ENCODE measurements around the gene HECW1.
"Not testable (repeated sequence)": the region's sequence is repeated elsewhere in the genome, so short reads cannot be mapped to it uniquely, and the experiment has no call there.

Gene HECW1

GRCh38 chr7:43136064-43136463 is 23.6 kb downstream of the HECW1 start:
- Histone ChIP-seq H3K27me3 (ENCODE audit: control insufficient read depth, insufficient read depth, low read length) (no peaks in the 10 kb centered on the region), H3K4me3 (ENCODE audit: low read depth, low read length) (no peak overlapping the region), H3K36me3 (ENCODE audit: control insufficient read depth, insufficient read depth, low read length) (no peaks in the 10 kb centered on the region), H3K4me1 (ENCODE audit: control insufficient read depth, insufficient read depth, low read length) (peaks cover 32% of the 10 kb centered on the region), H3K9me3 (ENCODE audit: control insufficient read depth, insufficient read depth, low read length) (no peaks in the 10 kb centered on the region), H3K9ac (ENCODE audit: low read depth, low read length) (no peak overlapping the region)

GRCh38 chr7:43137121-43137744 is 24.8 kb downstream of the HECW1 start:
- peaks cover 35% of the 10 kb centered on the region for H3K4me1 ChIP-seq (ENCODE audit: control insufficient read depth, insufficient read depth, low read length)

GRCh38 chr7:43137811-43138210 is 25.4 kb downstream of the HECW1 start:
- H3K9me3 ChIP-seq (ENCODE audit: control insufficient read depth, insufficient read depth, low read length): no peaks in the 10 kb centered on the region
- peaks cover 33% of the 10 kb centered on the region for H3K4me1 ChIP-seq (ENCODE audit: control insufficient read depth, insufficient read depth, low read length)
- H3K27me3 ChIP-seq (ENCODE audit: control insufficient read depth, insufficient read depth, low read length): no peaks in the 10 kb centered on the region
- no peak overlapping the region for H3K9ac ChIP-seq (ENCODE audit: low read depth, low read length)
- H3K36me3 ChIP-seq (ENCODE audit: control insufficient read depth, insufficient read depth, low read length): no peaks in the 10 kb centered on the region
- H3K4me3 ChIP-seq (ENCODE audit: low read depth, low read length): no peak overlapping the region

More at GRCh38 chr7:43137121-43137744, 24.8 kb downstream of the HECW1 start:
- not testable (repeated sequence) for H3K4me3 ChIP-seq (ENCODE audit: low read depth, low read length); H3K27me3 ChIP-seq (ENCODE audit: control insufficient read depth, insufficient read depth, low read length); H3K36me3 ChIP-seq (ENCODE audit: control insufficient read depth, insufficient read depth, low read length); H3K9ac ChIP-seq (ENCODE audit: low read depth, low read length); H3K9me3 ChIP-seq (ENCODE audit: control insufficient read depth, insufficient read depth, low read length)

GRCh38 chr7:43138710-43139109 is 26.3 kb downstream of the HECW1 start:
- Histone ChIP-seq H3K36me3 (ENCODE audit: control insufficient read depth, insufficient read depth, low read length) (no peaks in the 10 kb centered on the region), H3K9me3 (ENCODE audit: control insufficient read depth, insufficient read depth, low read length) (no peaks in the 10 kb centered on the region), H3K4me1 (ENCODE audit: control insufficient read depth, insufficient read depth, low read length) (peaks cover 33% of the 10 kb centered on the region), H3K9ac (ENCODE audit: low read depth, low read length) (no peak overlapping the region), H3K27me3 (ENCODE audit: control insufficient read depth, insufficient read depth, low read length) (no peaks in the 10 kb centered on the region), H3K4me3 (ENCODE audit: low read depth, low read length) (no peak overlapping the region)

GRCh38 chr7:43139137-43139536 is 26.7 kb downstream of the HECW1 start:
- H3K9ac ChIP-seq (ENCODE audit: low read depth, low read length): no peak overlapping the region
- peaks cover 33% of the 10 kb centered on the region for H3K4me1 ChIP-seq (ENCODE audit: control insufficient read depth, insufficient read depth, low read length)
- no peak overlapping the region for H3K4me3 ChIP-seq (ENCODE audit: low read depth, low read length)
- no peaks in the 10 kb centered on the region for H3K36me3 ChIP-seq (ENCODE audit: control insufficient read depth, insufficient read depth, low read length)
- no peaks in the 10 kb centered on the region for H3K27me3 ChIP-seq (ENCODE audit: control insufficient read depth, insufficient read depth, low read length)
- H3K9me3 ChIP-seq (ENCODE audit: control insufficient read depth, insufficient read depth, low read length): no peaks in the 10 kb centered on the region

- Histone ChIP-seq H3K9me3 (ENCODE audit: control insufficient read depth, insufficient read depth, low read length) (no peaks in the 10 kb centered on the region), H3K36me3 (ENCODE audit: control insufficient read depth, insufficient read depth, low read length) (no peaks in the 10 kb centered on the region), H3K4me1 (ENCODE audit: control insufficient read depth, insufficient read depth, low read length) (peaks cover 33% of the 10 kb centered on the region), H3K9ac (ENCODE audit: low read depth, low read length) (no peak overlapping the region), H3K27me3 (ENCODE audit: control insufficient read depth, insufficient read depth, low read length) (no peaks in the 10 kb centered on the region), H3K4me3 (ENCODE audit: low read depth, low read length) (no peak overlapping the region)
These were observed 27.7 kb downstream of the HECW1 start for GRCh38 chr7:43140186-43140585.

- no peak overlapping the region for H3K4me3 ChIP-seq (ENCODE audit: low read depth, low read length)
- H3K36me3 ChIP-seq (ENCODE audit: control insufficient read depth, insufficient read depth, low read length): no peaks in the 10 kb centered on the region
- no peak overlapping the region for H3K9ac ChIP-seq (ENCODE audit: low read depth, low read length)
- peaks cover 31% of the 10 kb centered on the region for H3K4me1 ChIP-seq (ENCODE audit: control insufficient read depth, insufficient read depth, low read length)
- no peaks in the 10 kb centered on the region for H3K27me3 ChIP-seq (ENCODE audit: control insufficient read depth, insufficient read depth, low read length)
- H3K9me3 ChIP-seq (ENCODE audit: control insufficient read depth, insufficient read depth, low read length): no peaks in the 10 kb centered on the region
These were observed 28.6 kb downstream of the HECW1 start for GRCh38 chr7:43141091-43141490.

- Histone ChIP-seq H3K27me3 (ENCODE audit: control insufficient read depth, insufficient read depth, low read length) (no peaks in the 10 kb centered on the region), H3K9ac (ENCODE audit: low read depth, low read length) (no peak overlapping the region), H3K36me3 (ENCODE audit: control insufficient read depth, insufficient read depth, low read length) (no peaks in the 10 kb centered on the region), H3K4me3 (ENCODE audit: low read depth, low read length) (no peak overlapping the region), H3K4me1 (ENCODE audit: control insufficient read depth, insufficient read depth, low read length) (peaks cover 26% of the 10 kb centered on the region), H3K9me3 (ENCODE audit: control insufficient read depth, insufficient read depth, low read length) (no peaks in the 10 kb centered on the region)
These were observed 30.3 kb downstream of the HECW1 start for GRCh38 chr7:43142703-43143102.

GRCh38 chr7:43143918-43144589 is 31.6 kb downstream of the HECW1 start:
- Histone ChIP-seq H3K9ac (ENCODE audit: low read depth, low read length) (no peak overlapping the region), H3K4me1 (ENCODE audit: control insufficient read depth, insufficient read depth, low read length) (peaks cover 18% of the 10 kb centered on the region)

GRCh38 chr7:43148161-43148731 is 35.8 kb downstream of the HECW1 start:
- Histone ChIP-seq H3K36me3 (ENCODE audit: control insufficient read depth, insufficient read depth, low read length) (no peaks in the 10 kb centered on the region), H3K9me3 (ENCODE audit: control insufficient read depth, insufficient read depth, low read length) (no peaks in the 10 kb centered on the region), H3K4me3 (ENCODE audit: low read depth, low read length) (no peak overlapping the region), H3K4me1 (ENCODE audit: control insufficient read depth, insufficient read depth, low read length) (no peaks in the 10 kb centered on the region), H3K27me3 (ENCODE audit: control insufficient read depth, insufficient read depth, low read length) (no peaks in the 10 kb centered on the region), H3K9ac (ENCODE audit: low read depth, low read length) (no peak overlapping the region)

More at GRCh38 chr7:43143918-43144589, 31.6 kb downstream of the HECW1 start:
- Histone ChIP-seq H3K36me3 (ENCODE audit: control insufficient read depth, insufficient read depth, low read length) (no peaks in the 10 kb centered on the region), H3K9me3 (ENCODE audit: control insufficient read depth, insufficient read depth, low read length) (no peaks in the 10 kb centered on the region), H3K27me3 (ENCODE audit: control insufficient read depth, insufficient read depth, low read length) (no peaks in the 10 kb centered on the region), H3K4me3 (ENCODE audit: low read depth, low read length) (no peak overlapping the region)

- Histone ChIP-seq H3K9ac (ENCODE audit: low read depth, low read length) (no peak overlapping the region), H3K36me3 (ENCODE audit: control insufficient read depth, insufficient read depth, low read length) (no peaks in the 10 kb centered on the region), H3K4me3 (ENCODE audit: low read depth, low read length) (no peak overlapping the region), H3K9me3 (ENCODE audit: control insufficient read depth, insufficient read depth, low read length) (no peaks in the 10 kb centered on the region), H3K27me3 (ENCODE audit: control insufficient read depth, insufficient read depth, low read length) (no peaks in the 10 kb centered on the region), H3K4me1 (ENCODE audit: control insufficient read depth, insufficient read depth, low read length) (no peaks in the 10 kb centered on the region)
These were observed 38.6 kb downstream of the HECW1 start for GRCh38 chr7:43151076-43151475.

- H3K4me1 ChIP-seq (ENCODE audit: control insufficient read depth, insufficient read depth, low read length): no peaks in the 10 kb centered on the region
- H3K4me3 ChIP-seq (ENCODE audit: low read depth, low read length): no peak overlapping the region
- H3K9ac ChIP-seq (ENCODE audit: low read depth, low read length): no peak overlapping the region
- H3K36me3 ChIP-seq (ENCODE audit: control insufficient read depth, insufficient read depth, low read length): no peaks in the 10 kb centered on the region
- no peaks in the 10 kb centered on the region for H3K27me3 ChIP-seq (ENCODE audit: control insufficient read depth, insufficient read depth, low read length)
- no peaks in the 10 kb centered on the region for H3K9me3 ChIP-seq (ENCODE audit: control insufficient read depth, insufficient read depth, low read length)
These were observed 40.2 kb downstream of the HECW1 start for GRCh38 chr7:43152696-43153095.

Data from iPS-15b (cell line).